Measurements from ENCODE around the gene C5orf22.

The C5orf22 gene

GRCh38 chr5:31581498-31582099 lies 49.5 kb downstream of the C5orf22 start:
- no peak for TF ChIP-seq MYC (IDR thresholded peaks at IDR 0.05; ENCODE audit: low read depth, low read length)
- TF ChIP-seq POLR2A (IDR thresholded peaks at IDR 0.05; ENCODE audit: extremely low read depth, insufficient read length): no peak
- TF ChIP-seq CTCF (IDR thresholded peaks at IDR 0.05; ENCODE audit: low read depth, low read length): no peak
- TF ChIP-seq MAX (IDR thresholded peaks at IDR 0.05; ENCODE audit: low read depth, low read length): no peak
- DNase-seq (ENCODE audit: low read depth): peak; percentile 55
- H3K4me3 ChIP-seq (ENCODE audit: low read depth, low read length): no peak overlapping the region

GRCh38 chr5:31583129-31583528 lies 51.0 kb downstream of the C5orf22 start:
- no peak for TF ChIP-seq CTCF (IDR thresholded peaks at IDR 0.05; ENCODE audit: low read depth, low read length)
- TF ChIP-seq MAX (IDR thresholded peaks at IDR 0.05; ENCODE audit: low read depth, low read length): no peak
- TF ChIP-seq MYC (IDR thresholded peaks at IDR 0.05; ENCODE audit: low read depth, low read length): no peak
- no peak for TF ChIP-seq POLR2A (IDR thresholded peaks at IDR 0.05; ENCODE audit: extremely low read depth, insufficient read length)
- H3K4me3 ChIP-seq (ENCODE audit: low read depth, low read length): no peak overlapping the region
- no peak for DNase-seq (ENCODE audit: low read depth)

- H3K4me3 ChIP-seq (ENCODE audit: low read depth, low read length): no peak overlapping the region
- TF ChIP-seq CTCF (IDR thresholded peaks at IDR 0.05; ENCODE audit: low read depth, low read length) (no peak), MYC (IDR thresholded peaks at IDR 0.05; ENCODE audit: low read depth, low read length) (no peak), POLR2A (IDR thresholded peaks at IDR 0.05; ENCODE audit: extremely low read depth, insufficient read length) (no peak), MAX (IDR thresholded peaks at IDR 0.05; ENCODE audit: low read depth, low read length) (no peak)
- DNase-seq (ENCODE audit: low read depth): no peak
Observed at GRCh38 chr5:31585166-31585894, 53.2 kb downstream of the C5orf22 start.

- no peak for TF ChIP-seq CTCF (IDR thresholded peaks at IDR 0.05; ENCODE audit: low read depth, low read length)
- TF ChIP-seq MYC (IDR thresholded peaks at IDR 0.05; ENCODE audit: low read depth, low read length): no peak
- TF ChIP-seq POLR2A (IDR thresholded peaks at IDR 0.05; ENCODE audit: extremely low read depth, insufficient read length): no peak
- no peak for TF ChIP-seq MAX (IDR thresholded peaks at IDR 0.05; ENCODE audit: low read depth, low read length)
- DNase-seq (ENCODE audit: low read depth): no peak
- no peak overlapping the region for H3K4me3 ChIP-seq (ENCODE audit: low read depth, low read length)
Observed at GRCh38 chr5:31585895-31586270, 53.8 kb downstream of the C5orf22 start.

GRCh38 chr5:31587546-31587945 lies 55.4 kb downstream of the C5orf22 start:
- DNase-seq (ENCODE audit: low read depth): peak; percentile 25
- TF ChIP-seq CTCF (IDR thresholded peaks at IDR 0.05; ENCODE audit: low read depth, low read length) (no peak), MYC (IDR thresholded peaks at IDR 0.05; ENCODE audit: low read depth, low read length) (no peak), MAX (IDR thresholded peaks at IDR 0.05; ENCODE audit: low read depth, low read length) (no peak), POLR2A (IDR thresholded peaks at IDR 0.05; ENCODE audit: extremely low read depth, insufficient read length) (no peak)

More at GRCh38 chr5:31587546-31587945, 55.4 kb downstream of the C5orf22 start:
- no peak overlapping the region for H3K4me3 ChIP-seq (ENCODE audit: low read depth, low read length)
